T-helper 1 cell treated with Interleukin-12 subunit alpha and Interleukin-12 subunit beta and Interleukin-4 antibody, amounts not matched to agents 30 μg/mL and 1 μg/mL, for 36 hours (primary cell): ENCODE results near the gene ELF4.
"Not testable (repeated sequence)": the region's sequence is repeated elsewhere in the genome, so short reads cannot be mapped to it uniquely, and the experiment has no call there.

Experiments
- H3K27ac Mint-ChIP-seq: one replicate; pipeline ENCODE4 v1.8.0; 2021; ENCODE audit warnings: mild to moderate bottlenecking, mixed read lengths
- H3K27me3 Mint-ChIP-seq: one replicate; pipeline ENCODE4 v1.8.0; 2021; ENCODE audit warnings: low read depth, mixed read lengths
- H3K36me3 Mint-ChIP-seq: one replicate; pipeline ENCODE4 v1.8.0; 2021; ENCODE audit warnings: low read depth, mixed read lengths
- H3K4me1 Mint-ChIP-seq: one replicate; pipeline ENCODE4 v1.8.0; 2021; ENCODE audit warnings: low read depth, mixed read lengths
- H3K4me3 Mint-ChIP-seq: one replicate; pipeline ENCODE4 v1.8.0; 2021; ENCODE audit warnings: mild to moderate bottlenecking, moderate library complexity, mixed read lengths
- H3K9me3 Mint-ChIP-seq: one replicate; pipeline ENCODE4 v1.8.0; 2021; ENCODE audit warnings: mixed read lengths

Gene ELF4

DNA sequence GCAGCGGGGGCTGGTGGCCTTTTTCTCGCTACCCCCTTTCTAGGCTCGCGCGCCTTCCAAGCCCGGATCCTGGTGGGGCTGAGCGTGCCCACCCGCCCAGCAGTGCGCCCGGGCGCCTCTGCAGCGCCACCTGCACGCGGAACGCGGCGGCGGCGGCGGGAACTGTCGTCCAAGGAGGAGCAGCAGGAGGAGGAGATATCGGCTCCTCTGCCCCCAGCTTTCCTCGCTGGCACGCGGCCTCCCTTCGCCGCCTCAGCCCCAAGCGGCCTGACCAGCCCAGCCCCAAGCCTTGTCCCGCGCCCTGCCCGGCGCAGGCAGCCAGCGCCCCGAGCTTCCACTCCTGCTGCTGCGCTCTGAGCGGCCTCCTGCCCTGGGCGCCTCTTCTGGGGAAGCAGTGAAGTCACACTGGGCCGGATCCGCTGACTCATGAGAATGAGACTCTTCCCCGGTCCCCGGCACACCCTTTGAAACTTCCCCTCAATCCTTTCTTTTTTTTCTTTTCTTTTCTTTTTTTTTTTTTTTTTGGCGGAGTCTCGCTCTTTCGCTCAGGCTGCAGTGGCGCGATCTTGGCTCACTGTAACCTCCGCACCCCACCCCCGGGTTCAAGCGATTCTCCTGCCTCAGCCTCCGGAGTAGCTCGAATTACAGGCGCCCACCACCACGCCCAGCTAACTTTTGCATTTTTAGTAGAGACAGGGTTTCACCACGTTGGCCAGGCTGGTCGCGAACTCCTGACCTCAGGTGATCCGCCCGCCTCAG lies 10.6 kb upstream of the ELF4 start:
- peaks cover 17% of the 10 kb centered on the region for H3K4me1 Mint-ChIP-seq
- H3K4me3 Mint-ChIP-seq, result peak overlapping the region; percentile 60
- H3K27ac Mint-ChIP-seq, result peak overlapping the region; percentile 55

DNA sequence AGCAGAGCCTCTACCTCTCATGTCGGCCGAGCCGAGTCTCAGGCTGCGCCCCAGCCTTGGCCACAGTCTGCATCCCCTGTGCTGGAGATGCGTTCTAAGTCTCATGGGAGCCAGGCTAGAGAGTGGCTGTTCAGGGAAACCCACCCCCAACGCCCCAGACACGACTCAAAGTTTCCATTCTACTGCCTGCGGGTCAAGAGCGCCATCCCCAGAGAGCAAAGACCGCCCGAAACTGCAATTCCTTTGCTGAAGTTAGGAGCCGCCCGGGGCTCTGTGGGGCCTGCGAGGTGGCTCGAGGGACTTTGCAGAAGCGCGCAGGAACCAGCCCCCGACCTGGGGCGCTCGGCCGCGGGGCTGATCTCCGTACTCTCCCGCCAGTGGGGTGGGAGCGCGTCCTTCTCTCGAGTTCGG lies 10.0 kb upstream of the ELF4 start:
- H3K9me3 Mint-ChIP-seq, result no peaks in the 10 kb centered on the region
- H3K27ac Mint-ChIP-seq, result peak overlapping the region; percentile 6
- H3K27me3 Mint-ChIP-seq, result no peaks in the 10 kb centered on the region
- peaks cover 3% of the 10 kb centered on the region for H3K36me3 Mint-ChIP-seq
- H3K4me3 Mint-ChIP-seq, result peak overlapping the region; percentile 60
- peaks cover 19% of the 10 kb centered on the region for H3K4me1 Mint-ChIP-seq

More for the DNA sequence above, 10.6 kb upstream of the ELF4 start:
- Mint-ChIP-seq H3K27me3 (no peaks in the 10 kb centered on the region), H3K36me3 (peaks cover 3% of the 10 kb centered on the region), H3K9me3 (no peaks in the 10 kb centered on the region)

DNA sequence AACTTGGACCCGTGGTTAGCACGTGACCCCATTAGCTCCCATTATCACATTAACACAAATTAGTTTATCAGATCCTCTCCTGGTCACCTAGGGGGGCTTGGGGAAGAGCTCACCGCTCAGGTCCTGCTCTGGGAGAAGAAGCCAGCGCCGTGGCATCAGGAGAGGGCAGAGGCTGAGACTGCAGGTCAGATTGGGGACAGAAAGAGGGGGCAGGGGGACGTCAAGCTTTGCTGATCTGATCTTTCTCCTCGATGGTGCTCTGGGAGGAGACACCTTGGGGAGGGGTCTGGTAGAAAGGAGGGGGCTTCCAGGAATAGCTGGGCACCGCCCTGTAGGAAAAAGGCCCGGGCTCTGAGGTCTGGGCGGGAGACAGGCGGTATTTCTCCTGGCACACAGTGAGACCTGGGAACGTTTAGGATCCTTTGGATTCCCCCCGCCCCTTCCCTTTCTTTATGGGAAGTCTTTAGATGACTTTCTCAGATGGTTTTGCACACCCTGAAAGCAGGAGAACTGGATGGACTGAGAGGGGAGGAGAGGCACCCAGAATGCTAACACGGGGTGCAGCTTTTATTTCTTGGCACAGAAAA lies 9.1 kb upstream of the ELF4 start:
- H3K9me3 Mint-ChIP-seq, result no peaks in the 10 kb centered on the region
- H3K4me3 Mint-ChIP-seq, result peak overlapping the region; percentile 40
- peaks cover 22% of the 10 kb centered on the region for H3K4me1 Mint-ChIP-seq
- H3K27ac Mint-ChIP-seq, result no peak overlapping the region
- H3K36me3 Mint-ChIP-seq, result peaks cover 3% of the 10 kb centered on the region
- no peaks in the 10 kb centered on the region for H3K27me3 Mint-ChIP-seq

DNA sequence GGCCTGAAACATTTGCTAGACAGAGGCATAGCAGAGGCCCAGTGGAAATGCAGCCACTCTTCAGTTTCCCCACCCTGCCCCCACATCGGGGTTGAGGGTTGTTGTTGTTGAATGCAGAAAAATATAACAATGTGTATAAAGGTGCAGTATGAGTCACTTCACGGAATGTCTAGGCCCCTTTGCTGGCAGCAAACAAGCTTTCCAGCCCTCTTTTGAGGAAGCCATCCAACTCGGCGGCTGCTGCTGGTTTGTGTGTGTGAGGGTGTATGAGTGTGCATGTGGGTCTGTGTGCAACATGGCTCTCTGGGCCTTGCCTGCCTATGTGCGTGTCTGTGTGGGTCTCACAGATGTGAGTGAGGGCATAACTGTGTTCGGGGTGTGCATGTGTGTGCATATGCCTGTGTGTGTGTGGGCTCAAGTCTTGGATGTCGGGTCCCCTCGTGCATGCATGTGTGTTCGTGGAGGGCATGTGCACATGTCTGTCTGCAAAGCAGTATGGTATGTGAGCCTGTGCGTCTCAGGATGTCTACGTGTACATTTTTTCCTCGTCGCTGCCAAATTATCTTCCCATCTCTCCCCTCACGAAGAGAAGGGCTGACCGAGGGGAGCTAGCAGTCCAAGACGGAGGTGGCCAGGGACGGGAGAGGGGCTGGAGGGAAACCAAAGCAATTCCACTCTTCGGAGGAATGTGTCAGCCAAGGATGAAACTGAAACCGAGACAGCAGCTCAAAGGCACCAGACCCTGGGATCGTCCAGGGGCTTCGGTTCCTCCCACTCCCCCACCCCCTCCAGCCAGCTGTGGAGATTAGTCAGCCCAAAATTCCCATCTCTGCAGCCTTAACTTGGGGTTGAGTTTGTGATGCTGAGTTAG lies 8.4 kb upstream of the ELF4 start:
- Mint-ChIP-seq H3K36me3 (peaks cover 3% of the 10 kb centered on the region), H3K4me3 (peak overlapping the region; percentile 44), H3K4me1 (peaks cover 24% of the 10 kb centered on the region), H3K27me3 (no peaks in the 10 kb centered on the region), H3K9me3 (no peaks in the 10 kb centered on the region), H3K27ac (peak overlapping the region; percentile 17)

DNA sequence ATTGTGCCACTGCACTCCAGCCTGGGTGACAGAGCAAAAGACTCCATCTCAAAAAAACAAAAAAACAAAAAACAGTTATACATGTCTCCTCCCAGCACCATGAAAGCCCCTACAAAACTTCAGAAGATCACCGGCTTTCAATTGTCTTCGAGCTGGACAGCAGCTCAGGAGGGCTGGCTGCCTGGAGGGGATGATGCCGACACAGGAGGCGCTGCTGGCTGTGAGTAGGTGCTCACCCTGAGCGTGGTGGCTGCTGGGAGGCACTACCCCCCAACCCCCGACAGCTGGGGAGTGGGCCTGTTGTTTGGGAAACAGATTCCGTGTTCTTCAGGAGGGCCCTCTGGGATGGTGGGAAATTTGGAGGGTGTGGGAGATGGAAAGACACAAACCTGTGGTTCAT lies 6.9 kb upstream of the ELF4 start:
- Mint-ChIP-seq H3K9me3 (no peaks in the 10 kb centered on the region), H3K36me3 (no peaks in the 10 kb centered on the region), H3K4me1 (peaks cover 24% of the 10 kb centered on the region), H3K27ac (no peak overlapping the region), H3K4me3 (no peak overlapping the region), H3K27me3 (no peaks in the 10 kb centered on the region)

DNA sequence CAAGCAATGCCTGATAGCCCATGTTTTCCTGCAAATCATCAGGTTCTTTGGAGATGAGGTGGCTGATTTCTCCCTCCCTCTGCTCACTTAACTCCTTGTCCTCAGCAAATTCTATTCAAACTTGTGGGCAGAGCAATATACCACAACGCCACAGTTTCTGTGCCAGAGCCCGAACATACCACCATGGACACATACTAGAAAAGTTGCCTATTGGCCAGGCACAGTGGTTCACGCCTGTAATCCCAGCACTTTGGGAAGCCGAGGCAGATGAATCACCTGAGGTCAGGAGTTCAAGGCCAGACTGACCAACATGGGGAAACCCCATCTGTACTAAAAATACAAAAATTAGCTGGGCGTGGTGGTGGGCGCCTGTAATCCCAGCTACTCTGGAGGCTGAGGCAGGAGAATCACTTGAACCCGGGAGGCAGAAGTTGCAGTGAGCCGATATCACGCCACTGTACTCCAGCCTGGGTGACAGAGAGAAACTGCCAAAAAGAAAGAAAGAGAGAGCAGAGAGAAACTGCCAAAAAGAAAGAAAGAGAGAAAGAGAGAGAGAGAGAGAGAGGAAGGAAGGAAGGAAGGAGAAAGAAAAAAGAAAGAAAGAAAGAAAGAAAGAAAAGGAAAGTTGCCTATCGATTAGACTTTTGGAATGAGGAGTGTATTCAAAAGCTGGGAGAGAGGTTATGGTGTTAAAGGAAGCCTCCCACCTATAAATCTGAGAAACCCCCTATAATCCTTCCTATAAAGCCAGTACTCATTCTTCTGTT lies 5.0 kb upstream of the ELF4 start:
- not testable (repeated sequence) for H3K9me3 Mint-ChIP-seq, H3K36me3 Mint-ChIP-seq, H3K27me3 Mint-ChIP-seq, H3K4me3 Mint-ChIP-seq
- H3K4me1 Mint-ChIP-seq, result peaks cover 24% of the 10 kb centered on the region
- H3K27ac Mint-ChIP-seq, result peak overlapping the region; percentile 45

DNA sequence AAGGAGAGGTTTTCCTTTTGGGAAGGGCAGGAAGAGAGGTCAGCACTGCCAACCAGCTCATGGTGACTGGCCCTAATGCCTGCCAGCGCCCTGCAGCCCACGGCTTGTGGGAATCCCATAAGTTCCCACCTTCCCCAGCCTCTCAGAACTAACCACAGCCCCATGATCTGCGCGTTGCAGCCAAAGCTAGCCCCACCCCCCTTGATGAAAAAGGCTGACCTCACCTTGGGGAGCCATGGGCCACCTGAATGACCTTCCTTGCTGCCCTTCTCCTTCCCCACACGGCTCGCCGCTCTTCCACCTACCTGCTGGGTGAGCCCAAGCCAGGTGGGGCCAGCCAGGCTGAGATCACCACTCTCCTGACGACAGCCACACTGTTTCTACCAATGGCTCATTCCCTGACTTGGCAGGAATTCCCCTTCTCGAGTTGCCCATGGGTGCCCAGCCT lies 3.9 kb upstream of the ELF4 start:
- Mint-ChIP-seq H3K4me1 (peaks cover 14% of the 10 kb centered on the region), H3K36me3 (peaks cover 2% of the 10 kb centered on the region), H3K27ac (no peak overlapping the region), H3K4me3 (no peak overlapping the region), H3K27me3 (no peaks in the 10 kb centered on the region), H3K9me3 (no peaks in the 10 kb centered on the region)

DNA sequence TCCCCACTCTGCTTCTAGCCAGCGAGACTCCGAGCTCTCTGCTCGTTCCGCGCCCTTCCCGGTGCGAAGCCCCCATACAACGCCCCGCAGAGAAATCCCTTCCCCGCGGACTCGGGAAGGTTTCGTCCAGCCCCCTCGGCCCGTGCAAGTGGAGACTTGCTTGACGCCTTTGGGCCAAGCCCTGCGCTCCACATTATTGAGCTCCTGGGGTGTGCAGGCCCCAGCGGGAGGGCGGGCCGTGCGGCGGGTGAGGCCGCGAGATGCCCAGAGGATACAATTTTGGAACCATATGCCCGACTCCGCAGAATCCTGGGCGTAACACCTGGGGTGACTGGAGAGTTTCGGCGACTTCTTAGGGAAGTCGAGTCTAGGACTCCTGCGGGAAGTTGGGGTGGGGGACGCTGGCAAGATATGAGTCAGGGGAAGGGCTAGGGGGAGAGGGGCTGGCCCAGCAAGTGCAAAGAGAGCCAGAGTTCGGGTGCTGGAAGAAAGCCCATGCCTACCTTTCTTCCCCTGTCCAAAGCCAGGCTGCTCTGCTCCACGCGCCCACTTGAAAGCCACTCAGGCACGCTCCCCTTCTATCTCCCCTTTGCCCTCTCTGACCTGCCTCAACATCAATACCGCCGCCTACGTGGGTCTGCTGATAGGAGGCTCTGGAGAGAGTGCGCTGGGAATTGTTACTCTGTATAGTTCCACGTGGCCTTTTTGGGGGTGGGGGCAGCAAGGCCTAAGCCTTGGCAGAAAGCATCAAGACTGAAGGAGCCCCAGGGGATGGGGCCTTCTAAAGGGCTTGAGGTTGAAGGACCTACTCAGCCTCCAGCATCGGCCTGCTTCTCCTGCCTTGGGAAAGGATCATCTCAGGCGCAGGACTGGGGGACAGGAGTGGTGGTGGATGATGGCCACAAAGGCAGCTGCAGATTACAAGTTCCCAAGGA lies 1.2 kb upstream of the ELF4 start:
- Mint-ChIP-seq H3K36me3 (peaks cover 7% of the 10 kb centered on the region), H3K4me3 (peak overlapping the region; percentile 57), H3K4me1 (peaks cover 21% of the 10 kb centered on the region), H3K27me3 (no peaks in the 10 kb centered on the region), H3K9me3 (no peaks in the 10 kb centered on the region), H3K27ac (peak overlapping the region; percentile 39)

DNA sequence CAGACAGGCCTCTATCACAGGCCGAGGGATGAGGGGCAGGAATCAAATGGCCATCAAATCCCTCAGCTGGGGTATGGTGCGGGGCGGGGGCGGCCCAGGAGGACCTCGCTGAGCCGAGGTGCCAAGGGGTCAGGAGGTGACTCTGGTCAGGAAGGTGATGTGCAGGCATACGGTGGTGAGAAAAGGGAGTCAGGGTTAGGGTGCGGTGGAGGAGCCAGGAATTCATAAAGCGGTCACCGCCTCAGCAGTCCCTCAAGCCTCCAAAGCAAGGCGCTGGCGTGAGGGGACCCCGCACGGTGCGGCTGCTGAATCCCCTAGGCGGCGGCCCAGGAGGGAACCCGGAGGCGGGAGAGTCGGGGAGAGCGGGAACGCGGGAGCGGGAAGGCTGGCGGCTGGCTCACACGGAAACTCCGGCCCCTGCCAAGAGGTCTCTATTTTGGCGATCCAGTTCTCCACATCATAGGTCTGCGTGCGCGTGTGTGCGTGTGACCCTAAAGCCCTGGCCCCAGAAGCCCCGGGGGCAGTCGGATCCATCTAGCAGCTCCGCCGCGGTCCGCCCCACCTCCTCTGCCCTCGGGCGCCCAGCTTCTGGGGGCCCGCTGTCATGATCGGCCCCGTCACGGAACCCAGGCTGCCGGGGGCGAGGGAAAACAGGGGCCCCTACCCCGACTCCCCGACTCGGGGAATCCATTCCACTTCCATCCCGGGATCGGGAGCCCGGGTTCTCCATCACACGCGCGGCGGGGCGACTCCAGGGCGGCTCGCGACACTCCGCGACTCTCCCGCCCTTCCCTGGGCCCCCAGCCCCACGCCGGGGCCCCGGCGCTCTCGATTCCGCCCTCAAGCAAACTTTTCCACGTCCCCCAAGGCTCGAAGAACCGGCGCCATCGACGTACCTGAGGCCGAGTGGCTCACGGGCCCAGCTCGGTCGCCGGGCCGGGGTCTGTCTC lies 593 bp downstream of the ELF4 start:
- Mint-ChIP-seq H3K4me3 (peak overlapping the region; percentile 93), H3K9me3 (no peaks in the 10 kb centered on the region), H3K4me1 (peaks cover 27% of the 10 kb centered on the region), H3K27ac (peak overlapping the region; percentile 91), H3K27me3 (no peaks in the 10 kb centered on the region), H3K36me3 (peaks cover 7% of the 10 kb centered on the region)

DNA sequence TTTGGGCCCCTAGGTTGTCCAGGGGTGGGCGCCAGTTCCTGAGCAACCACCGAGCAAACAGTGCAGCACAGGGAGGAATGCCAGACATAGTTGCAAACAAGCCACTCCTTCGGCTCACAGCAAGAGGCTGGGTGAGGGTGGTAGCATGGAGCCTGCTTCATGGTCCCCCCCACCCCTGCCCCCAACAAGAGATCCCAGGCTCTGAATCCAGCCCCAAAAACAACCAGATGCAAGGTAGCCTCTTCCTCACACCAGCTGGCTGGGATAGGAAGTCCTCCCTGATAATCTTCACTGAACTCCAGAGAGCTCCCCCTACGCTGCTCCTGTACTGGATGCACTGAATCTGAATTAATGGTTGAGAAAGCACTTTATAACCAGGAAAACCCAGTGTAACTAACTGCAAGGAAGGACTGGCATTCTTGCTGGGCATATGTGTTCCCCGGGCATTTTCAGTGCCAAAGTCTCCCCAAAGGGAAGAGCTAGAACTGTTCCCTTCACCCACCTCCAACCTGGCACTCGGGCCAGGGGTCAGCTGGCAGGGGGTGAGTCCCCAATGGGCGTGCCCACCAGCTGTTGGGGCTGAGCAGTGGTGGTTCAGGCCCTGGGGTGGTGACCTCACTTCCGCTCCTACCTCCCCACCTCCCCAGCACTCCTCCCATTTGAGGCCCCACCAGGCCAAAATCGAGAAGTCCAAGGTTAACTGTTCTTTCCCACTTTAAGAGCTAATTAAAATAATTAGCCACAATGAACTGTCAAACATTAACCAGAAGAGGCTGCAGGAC lies 1.5 kb downstream of the ELF4 start:
- H3K27ac Mint-ChIP-seq, result peak overlapping the region; percentile 91
- H3K9me3 Mint-ChIP-seq, result no peaks in the 10 kb centered on the region
- H3K27me3 Mint-ChIP-seq, result no peaks in the 10 kb centered on the region
- H3K36me3 Mint-ChIP-seq, result peaks cover 11% of the 10 kb centered on the region
- peaks cover 28% of the 10 kb centered on the region for H3K4me1 Mint-ChIP-seq
- H3K4me3 Mint-ChIP-seq, result peak overlapping the region; percentile 93

DNA sequence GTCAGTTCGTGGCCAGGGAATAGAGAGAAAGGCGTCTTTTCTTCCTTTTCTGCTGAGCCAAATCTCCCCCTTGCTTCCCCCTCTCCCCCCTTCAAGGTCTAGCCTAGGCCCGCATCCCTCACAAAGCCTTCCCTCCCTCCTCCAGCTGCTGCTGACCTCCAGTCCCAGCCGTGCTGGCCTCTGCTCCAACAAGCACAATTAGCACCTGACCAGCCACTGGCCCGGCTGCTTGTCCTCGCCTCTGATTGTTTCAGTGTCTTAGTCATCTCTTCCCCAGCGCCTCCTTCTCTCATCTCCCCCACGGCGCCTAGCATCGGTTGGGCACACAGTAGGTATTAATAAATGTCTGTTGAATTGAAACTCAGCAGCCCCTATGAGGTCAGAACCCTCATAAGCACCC lies 4.2 kb downstream of the ELF4 start:
- no peaks in the 10 kb centered on the region for H3K9me3 Mint-ChIP-seq
- no peak overlapping the region for H3K27ac Mint-ChIP-seq
- H3K4me1 Mint-ChIP-seq, result peaks cover 33% of the 10 kb centered on the region
- no peaks in the 10 kb centered on the region for H3K27me3 Mint-ChIP-seq
- H3K36me3 Mint-ChIP-seq, result peaks cover 12% of the 10 kb centered on the region
- H3K4me3 Mint-ChIP-seq, result no peak overlapping the region

DNA sequence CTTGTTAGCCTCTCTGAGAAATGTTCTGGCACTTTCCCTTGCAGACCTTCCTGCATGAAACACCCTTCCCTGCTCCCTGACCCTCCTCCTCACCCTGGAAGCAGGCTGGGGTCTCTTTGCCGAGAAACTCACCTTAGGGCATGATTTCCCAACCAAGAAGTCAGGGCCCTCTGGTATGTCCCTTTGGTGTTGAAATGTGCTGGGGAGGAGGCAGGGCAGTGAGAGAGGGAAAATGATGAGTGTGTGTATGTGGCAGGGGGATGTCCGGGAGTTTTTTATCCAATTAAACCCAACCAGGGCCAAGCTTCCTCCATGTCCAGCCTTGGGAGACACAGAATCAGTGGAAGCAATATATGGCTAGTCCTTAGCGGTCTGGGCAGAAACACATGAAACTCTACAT lies 5.1 kb downstream of the ELF4 start:
- peak overlapping the region; percentile 50 for H3K27ac Mint-ChIP-seq
- H3K4me3 Mint-ChIP-seq, result no peak overlapping the region
- peaks cover 41% of the 10 kb centered on the region for H3K4me1 Mint-ChIP-seq

More for the DNA sequence above, 5.1 kb downstream of the ELF4 start:
- Mint-ChIP-seq H3K9me3 (no peaks in the 10 kb centered on the region), H3K27me3 (no peaks in the 10 kb centered on the region), H3K36me3 (peaks cover 15% of the 10 kb centered on the region)
